Endothelial cell (in vitro differentiated cells): ENCODE data around the gene UTP15. TPM values are rescaled to one million over a fixed set of nuclear protein-coding genes. Genes with fewer than 3 reads are reported as not detected.

Experiments used
- DNase-seq: peaks from one replicate; pipeline ENCODE4 v3.0.0; 2021; ENCODE audit warnings: low spot score
- H3K27ac Mint-ChIP-seq: one replicate; pipeline ENCODE4 v1.8.0; 2021; ENCODE audit warnings: mixed read lengths, inconsistent platforms; ENCODE audit not compliant: unreplicated experiment
- H3K27me3 Mint-ChIP-seq: one replicate; pipeline ENCODE4 v1.8.0; 2021; ENCODE audit warnings: mild to moderate bottlenecking, moderate library complexity, mixed read lengths, inconsistent platforms; ENCODE audit not compliant: unreplicated experiment
- H3K36me3 Mint-ChIP-seq: one replicate; pipeline ENCODE4 v1.8.0; 2021; ENCODE audit warnings: mild to moderate bottlenecking, low read depth, mixed read lengths, inconsistent platforms; ENCODE audit not compliant: unreplicated experiment
- H3K4me1 Mint-ChIP-seq: one replicate; pipeline ENCODE4 v1.8.0; 2021; ENCODE audit warnings: mild to moderate bottlenecking, mixed read lengths, inconsistent platforms; ENCODE audit not compliant: unreplicated experiment
- H3K4me3 Mint-ChIP-seq: one replicate; pipeline ENCODE4 v1.8.0; 2021; ENCODE audit warnings: mild to moderate bottlenecking, mixed read lengths, inconsistent platforms; ENCODE audit not compliant: unreplicated experiment
- H3K9me3 Mint-ChIP-seq: one replicate; pipeline ENCODE4 v1.8.0; 2021; ENCODE audit warnings: mixed read lengths, inconsistent platforms; ENCODE audit not compliant: unreplicated experiment
- CTCF ChIP-seq: fragments of 200-600 bp; sonication (generic); IDR thresholded peaks from one replicate; pipeline ENCODE4 v1.5.0; 2021; ENCODE audit warnings: antibody characterized with exemption; ENCODE audit not compliant: unreplicated experiment
- total RNA-seq: library from RNA; stranded (reverse); fragmentation: NEBNext Ultra II Directional; extraction: Animal tissue kit (Norgen Biotek cat#: 25700); gene quantifications from one replicate; pipeline ENCODE4 v1.2.1, GENCODE V29; 2021; ENCODE audit not compliant: unreplicated experiment

The UTP15 gene
- total RNA-seq, 1 donor from 2014 or later = 17.2 TPM

- H3K27ac Mint-ChIP-seq = no peak overlapping the region
- TF ChIP-seq CTCF = no peak
- peaks cover 8% of the 10 kb centered on the region for H3K4me1 Mint-ChIP-seq
- no peak overlapping the region for H3K4me3 Mint-ChIP-seq
- no peaks in the 10 kb centered on the region for H3K9me3 Mint-ChIP-seq
- H3K36me3 Mint-ChIP-seq = no peaks in the 10 kb centered on the region
- H3K27me3 Mint-ChIP-seq = peaks cover 2% of the 10 kb centered on the region
- no peak for DNase-seq
Measured at GRCh38 chr5:73544429-73545402, 20.8 kb upstream of the UTP15 start.

- TF ChIP-seq CTCF = no peak
- no peaks in the 10 kb centered on the region for H3K36me3 Mint-ChIP-seq
- peaks cover 4% of the 10 kb centered on the region for H3K4me1 Mint-ChIP-seq
- no peak for DNase-seq
- peaks cover 2% of the 10 kb centered on the region for H3K27me3 Mint-ChIP-seq
- H3K27ac Mint-ChIP-seq = no peak overlapping the region
- no peaks in the 10 kb centered on the region for H3K9me3 Mint-ChIP-seq
- H3K4me3 Mint-ChIP-seq = no peak overlapping the region
Measured at GRCh38 chr5:73545403-73545779, 20.2 kb upstream of the UTP15 start.

GRCh38 chr5:73550016-73550415 is 15.5 kb upstream of the UTP15 start:
- Mint-ChIP-seq H3K27ac (no peak overlapping the region), H3K36me3 (no peaks in the 10 kb centered on the region), H3K27me3 (no peaks in the 10 kb centered on the region), H3K4me1 (no peaks in the 10 kb centered on the region), H3K9me3 (no peaks in the 10 kb centered on the region), H3K4me3 (no peak overlapping the region)
- DNase-seq = no peak
- TF ChIP-seq CTCF = no peak

GRCh38 chr5:73552642-73553041 is 12.9 kb upstream of the UTP15 start:
- H3K27me3 Mint-ChIP-seq = no peaks in the 10 kb centered on the region
- H3K9me3 Mint-ChIP-seq = no peaks in the 10 kb centered on the region
- H3K27ac Mint-ChIP-seq = no peak overlapping the region
- no peaks in the 10 kb centered on the region for H3K4me1 Mint-ChIP-seq
- TF ChIP-seq CTCF = no peak
- no peak overlapping the region for H3K4me3 Mint-ChIP-seq
- no peak for DNase-seq
- H3K36me3 Mint-ChIP-seq = no peaks in the 10 kb centered on the region

GRCh38 chr5:73558950-73559349 is 6.6 kb upstream of the UTP15 start:
- H3K27ac Mint-ChIP-seq = no peak overlapping the region
- no peak for TF ChIP-seq CTCF
- H3K36me3 Mint-ChIP-seq = peaks cover 5% of the 10 kb centered on the region
- no peak overlapping the region for H3K4me3 Mint-ChIP-seq
- no peak for DNase-seq
- peaks cover 3% of the 10 kb centered on the region for H3K4me1 Mint-ChIP-seq
- no peaks in the 10 kb centered on the region for H3K27me3 Mint-ChIP-seq
- no peaks in the 10 kb centered on the region for H3K9me3 Mint-ChIP-seq
